ENCODE data around the gene HMGB3.
"Not testable (repeated sequence)": the region's sequence is repeated elsewhere in the genome, so short reads cannot be mapped to it uniquely, and the experiment has no call there.

Gene HMGB3

DNA sequence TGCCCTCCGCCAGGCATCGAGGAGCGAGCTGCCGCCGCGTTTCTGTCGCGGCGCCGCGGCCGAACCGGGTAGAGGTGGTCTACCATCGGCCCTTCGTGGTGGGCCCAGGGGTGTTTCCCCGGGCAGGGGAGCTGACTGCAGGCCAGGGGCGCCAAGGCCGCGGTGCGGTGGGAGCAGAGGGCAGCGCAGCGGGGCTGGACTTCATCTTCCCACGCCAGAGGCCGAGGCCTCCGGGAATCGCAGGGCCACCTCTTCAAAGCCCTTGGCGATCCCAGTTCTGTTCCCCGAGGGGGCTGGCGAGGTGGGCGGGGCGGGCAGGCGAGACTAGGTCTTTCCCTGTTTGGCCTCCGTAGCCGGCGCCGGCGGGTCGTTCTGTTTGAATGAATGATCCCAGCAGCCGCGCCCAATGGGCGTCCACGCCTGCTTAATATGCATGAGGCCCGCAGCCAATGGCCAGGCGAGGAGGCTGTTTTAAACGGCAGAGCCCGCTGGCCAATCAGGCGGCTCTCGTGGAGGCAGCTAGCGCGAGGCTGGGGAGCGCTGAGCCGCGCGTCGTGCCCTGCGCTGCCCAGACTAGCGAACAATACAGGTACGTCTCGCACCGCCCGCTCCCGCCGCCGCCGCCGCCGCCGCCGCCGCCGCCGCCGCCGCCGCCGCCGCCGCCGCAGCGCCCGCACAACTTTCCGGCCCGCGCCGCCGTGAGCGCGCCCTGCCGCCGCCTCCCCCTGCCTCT, at the start of gene HMGB3:
Gene HMGB3 (plus strand): TSS at position 548 of the 733 bp plus-strand sequence. CDS start 2,265 bp downstream, outside the sequence.
- peak; percentile 51 for DNase-seq (ENCODE audit: low read depth)

DNA sequence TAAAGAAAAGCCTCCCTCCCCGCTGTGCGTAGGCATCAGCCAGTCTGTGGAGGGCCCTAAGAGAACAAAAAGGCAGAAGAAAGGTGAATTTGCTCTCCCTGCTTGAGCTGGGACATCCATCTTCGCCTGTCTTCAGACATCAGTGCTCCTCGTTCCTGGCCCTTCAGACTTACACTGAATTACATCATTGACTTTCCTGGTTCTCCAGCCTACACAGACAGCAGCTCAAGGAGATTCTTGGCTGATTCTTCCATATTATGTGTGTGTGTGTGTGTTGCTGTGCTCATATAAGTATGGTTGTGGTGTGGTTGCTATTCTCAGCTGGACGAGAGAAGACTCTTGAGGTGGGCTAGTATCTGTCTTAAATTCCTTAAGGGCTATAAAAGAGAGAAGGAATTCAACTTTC, 49.2 kb upstream of the HMGB3 start:
- no peak for DNase-seq (ENCODE audit: low read depth)

DNA sequence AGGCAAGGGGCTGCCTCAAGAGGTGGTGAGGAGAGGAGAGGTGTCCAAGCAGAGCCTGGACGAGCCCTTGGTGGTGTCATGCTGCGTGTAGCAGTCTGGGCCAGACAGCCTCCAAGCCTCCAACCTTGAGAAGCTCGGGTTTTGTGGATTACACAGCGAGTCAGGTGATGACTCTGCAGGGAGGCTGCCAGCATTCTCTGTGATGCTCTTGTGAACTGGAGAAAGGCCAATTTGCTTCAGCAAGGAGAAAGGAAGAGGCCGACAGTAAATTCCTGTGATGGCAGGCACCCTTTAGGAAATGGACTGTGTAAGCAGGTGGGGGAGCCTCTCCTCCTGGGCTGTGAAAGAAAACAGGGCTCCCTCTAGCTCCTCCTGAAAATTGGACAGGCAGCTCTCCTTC, 48.7 kb upstream of the HMGB3 start:
- DNase-seq (ENCODE audit: low read depth), result no peak

GRCh38 chrX:150935467-150935866, 47.7 kb upstream of the HMGB3 start:
- DNase-seq (ENCODE audit: low read depth), result no peak

DNA sequence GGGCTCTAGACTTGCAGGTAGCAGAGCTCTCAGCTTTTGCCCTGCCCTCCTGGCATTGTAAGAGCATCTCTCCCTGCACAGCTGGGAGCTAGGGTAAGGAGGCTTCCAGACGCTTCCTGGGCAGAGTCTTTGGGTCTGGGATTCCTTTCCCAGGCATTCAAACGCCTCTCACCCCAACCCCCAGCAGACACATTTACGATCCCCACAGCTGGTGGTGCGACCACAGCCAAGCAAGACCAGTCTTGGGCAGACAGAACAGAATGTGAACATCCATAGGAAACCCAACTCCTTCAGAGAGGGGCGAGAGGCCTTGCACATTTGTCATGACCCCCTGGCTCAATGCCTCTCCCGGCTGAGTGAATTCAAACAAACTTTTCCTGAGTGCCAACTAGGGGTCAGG, 46.6 kb upstream of the HMGB3 start:
- DNase-seq (ENCODE audit: low read depth), result no peak

DNA sequence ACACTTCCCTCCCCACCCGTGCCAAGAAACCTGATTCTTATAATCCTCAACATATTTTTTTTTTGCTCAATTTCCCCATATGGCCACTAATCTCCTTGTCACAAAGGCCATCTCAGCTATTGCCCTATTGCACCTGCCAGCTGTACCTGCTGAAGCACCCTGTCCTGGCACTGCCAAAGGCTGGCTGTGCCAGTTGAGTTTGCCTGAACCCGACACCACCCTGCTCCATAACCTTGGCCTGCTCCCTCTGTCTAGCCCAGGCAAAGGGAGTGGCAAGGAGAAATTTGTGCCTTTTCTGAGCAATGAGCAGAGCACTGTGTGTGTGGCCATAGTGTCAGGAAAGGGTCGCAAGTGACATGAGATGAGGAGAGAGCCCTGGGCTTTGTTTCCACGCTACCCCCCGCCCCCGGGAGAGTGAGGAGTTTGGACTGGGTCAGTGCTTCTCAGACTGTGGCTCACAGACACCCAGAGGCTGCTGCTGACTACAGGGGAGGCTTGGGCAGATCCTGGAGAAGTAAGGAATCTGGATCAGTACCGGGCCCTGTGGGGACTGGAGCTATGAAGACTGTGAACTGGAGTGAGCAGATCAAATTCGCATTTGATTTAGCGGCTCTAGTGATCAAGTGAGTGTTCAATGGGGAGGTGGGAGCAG, 42.2 kb upstream of the HMGB3 start:
- no peak for DNase-seq (ENCODE audit: low read depth)

- DNase-seq (ENCODE audit: low read depth), result no peak
Observed at GRCh38 chrX:150941580-150941979, 41.6 kb upstream of the HMGB3 start.

DNA sequence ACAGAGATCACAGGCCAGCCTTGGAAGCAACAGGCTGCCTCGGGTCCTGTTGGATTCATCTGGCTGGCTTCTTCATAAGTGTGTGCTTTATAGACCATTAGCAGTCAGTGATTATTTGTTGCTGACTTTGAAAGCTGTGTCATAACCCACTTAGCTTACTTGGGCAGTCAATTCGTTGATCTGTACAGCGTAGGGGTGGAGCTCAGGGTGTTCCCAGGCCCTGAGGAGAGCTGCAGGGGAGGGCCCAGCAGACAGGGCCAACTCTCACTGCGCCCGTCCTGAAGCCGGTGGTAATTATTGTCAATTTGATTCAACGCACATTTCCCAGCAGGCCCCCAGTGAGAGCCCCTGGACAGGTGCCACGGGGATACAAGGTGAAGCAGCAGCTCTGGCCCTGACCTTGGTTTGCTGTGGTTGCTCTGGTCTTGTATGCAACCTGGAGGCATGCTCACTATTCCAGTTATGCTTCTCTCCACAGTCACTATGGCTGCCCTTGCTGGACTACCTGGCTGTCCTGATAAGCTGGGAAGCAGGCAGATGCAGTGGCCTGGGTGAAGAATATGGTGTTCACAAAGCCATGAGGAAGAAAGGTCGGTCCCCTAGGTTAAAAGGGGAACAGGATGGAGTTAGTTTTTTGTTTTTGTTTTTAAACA, 40.1 kb upstream of the HMGB3 start:
- no peak for DNase-seq (ENCODE audit: low read depth)

GRCh38 chrX:150944233-150944632, 38.9 kb upstream of the HMGB3 start:
- DNase-seq (ENCODE audit: low read depth), result no peak

GRCh38 chrX:150954951-150955350, 28.2 kb upstream of the HMGB3 start:
- DNase-seq (ENCODE audit: low read depth), result no peak

- no peak for DNase-seq (ENCODE audit: low read depth)
Observed at GRCh38 chrX:150955590-150955989, 27.5 kb upstream of the HMGB3 start.

- no peak for DNase-seq (ENCODE audit: low read depth)
Observed at GRCh38 chrX:150958177-150958576, 25.0 kb upstream of the HMGB3 start.

DNA sequence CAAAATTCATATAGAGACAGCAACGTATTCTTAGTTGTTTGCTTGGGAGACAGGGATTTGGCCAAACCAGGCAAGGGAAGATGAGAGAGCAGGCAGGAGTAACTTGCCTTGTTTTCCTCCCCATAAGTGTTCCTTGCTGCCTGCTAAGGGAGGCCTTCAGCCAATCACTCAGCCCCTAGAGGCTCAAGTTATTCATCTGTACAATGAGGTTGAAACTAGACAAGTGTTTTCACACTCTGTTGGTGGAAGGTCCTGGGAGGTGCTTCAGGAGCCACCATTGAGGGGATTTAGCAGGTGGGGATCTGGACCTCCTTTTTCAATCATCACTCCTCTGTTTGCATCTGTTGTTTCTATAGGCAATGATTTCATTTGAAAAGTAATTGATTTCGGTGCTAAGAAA, 23.6 kb upstream of the HMGB3 start:
- no peak for DNase-seq (ENCODE audit: low read depth)

GRCh38 chrX:150961631-150962030, 21.5 kb upstream of the HMGB3 start:
- no peak for DNase-seq (ENCODE audit: low read depth)

- DNase-seq (ENCODE audit: low read depth), result not testable (repeated sequence)
Observed at GRCh38 chrX:150964416-150964815, 18.7 kb upstream of the HMGB3 start.

- DNase-seq (ENCODE audit: low read depth), result no peak
Observed at GRCh38 chrX:150966235-150966634, 16.9 kb upstream of the HMGB3 start.

- no peak for DNase-seq (ENCODE audit: low read depth)
Observed at GRCh38 chrX:150966742-150967141, 16.4 kb upstream of the HMGB3 start.

DNA sequence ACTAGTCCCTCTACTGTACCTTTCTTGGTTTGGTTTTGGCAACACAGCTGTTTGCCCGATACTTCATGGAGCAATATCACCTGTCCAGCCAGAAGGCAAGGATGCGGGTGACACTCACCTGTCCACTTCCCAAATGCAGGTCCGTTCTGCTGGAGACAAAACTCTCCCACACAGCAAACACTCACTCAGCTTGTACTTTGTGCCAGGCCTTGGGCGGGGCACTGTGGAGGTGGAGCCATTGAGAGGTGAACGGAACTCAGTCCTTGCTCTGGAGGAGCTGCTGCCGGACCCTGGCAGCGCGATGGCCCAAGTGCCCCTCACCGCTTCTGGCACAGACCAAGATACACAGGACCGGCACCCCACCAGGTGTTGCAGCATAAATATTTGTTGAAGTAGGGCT, 15.3 kb upstream of the HMGB3 start:
- no peak for DNase-seq (ENCODE audit: low read depth)

DNA sequence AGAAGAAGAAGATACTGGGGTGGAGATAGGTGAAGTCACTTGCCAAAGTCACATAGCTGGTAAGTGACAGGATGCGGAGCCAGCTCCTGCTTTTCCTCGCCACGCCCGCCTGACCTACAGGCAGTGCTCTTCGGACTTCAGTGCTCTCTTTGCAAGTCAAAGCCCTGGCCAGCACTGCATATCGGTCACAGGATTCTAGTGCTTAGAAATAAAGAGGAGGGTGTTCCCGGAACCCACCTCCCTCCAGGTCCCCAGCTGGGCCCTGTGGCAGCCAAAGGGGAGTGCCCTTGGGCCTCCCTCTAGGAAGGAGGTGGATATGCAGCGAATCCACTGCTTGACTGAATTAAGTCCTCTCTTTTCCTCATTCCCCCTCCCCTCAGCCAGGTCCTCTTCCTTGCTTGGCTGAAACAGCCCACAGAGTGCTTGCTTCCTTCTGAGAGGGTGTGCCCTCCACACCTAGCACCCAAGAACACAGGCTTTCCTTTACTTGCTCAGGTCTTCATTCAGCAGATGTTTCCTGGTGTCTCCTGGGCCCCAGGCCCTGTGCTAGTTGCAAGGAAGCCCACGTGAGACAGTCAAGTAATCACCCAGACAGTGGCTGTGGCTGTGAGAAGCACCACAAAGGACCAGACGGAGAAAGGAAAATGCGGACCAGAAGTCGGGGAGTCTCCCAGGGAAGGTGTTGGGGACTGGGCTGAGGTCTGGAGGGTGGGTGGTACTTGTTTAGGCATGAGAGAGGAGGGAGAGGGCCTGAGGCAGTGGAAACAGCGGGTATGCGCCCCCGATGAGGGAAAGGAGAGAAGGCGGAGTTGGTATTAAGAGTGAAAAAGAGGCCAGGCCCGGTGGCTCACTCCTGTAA, 14.0 kb upstream of the HMGB3 start:
- no peak for DNase-seq (ENCODE audit: low read depth)

DNA sequence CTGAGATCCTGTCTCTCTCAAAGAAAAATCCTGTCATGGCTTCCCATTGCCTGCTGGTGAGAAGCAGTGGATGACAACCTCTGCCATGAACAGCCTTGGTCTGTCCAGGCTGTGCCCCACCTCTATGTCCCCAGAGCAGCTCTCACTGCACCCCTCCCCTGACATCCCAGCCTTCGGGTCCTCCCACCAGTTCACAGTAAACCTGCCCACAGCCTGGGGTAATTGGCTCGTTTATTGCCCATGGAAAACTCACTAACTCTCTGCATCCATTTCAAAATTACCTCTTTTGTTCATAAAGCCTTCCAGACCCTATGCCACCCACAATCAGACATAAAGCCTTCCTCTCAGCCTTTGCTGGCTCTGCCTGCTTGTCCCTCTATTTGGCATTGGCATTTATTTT, 10.7 kb upstream of the HMGB3 start:
- no peak for DNase-seq (ENCODE audit: low read depth)

DNA sequence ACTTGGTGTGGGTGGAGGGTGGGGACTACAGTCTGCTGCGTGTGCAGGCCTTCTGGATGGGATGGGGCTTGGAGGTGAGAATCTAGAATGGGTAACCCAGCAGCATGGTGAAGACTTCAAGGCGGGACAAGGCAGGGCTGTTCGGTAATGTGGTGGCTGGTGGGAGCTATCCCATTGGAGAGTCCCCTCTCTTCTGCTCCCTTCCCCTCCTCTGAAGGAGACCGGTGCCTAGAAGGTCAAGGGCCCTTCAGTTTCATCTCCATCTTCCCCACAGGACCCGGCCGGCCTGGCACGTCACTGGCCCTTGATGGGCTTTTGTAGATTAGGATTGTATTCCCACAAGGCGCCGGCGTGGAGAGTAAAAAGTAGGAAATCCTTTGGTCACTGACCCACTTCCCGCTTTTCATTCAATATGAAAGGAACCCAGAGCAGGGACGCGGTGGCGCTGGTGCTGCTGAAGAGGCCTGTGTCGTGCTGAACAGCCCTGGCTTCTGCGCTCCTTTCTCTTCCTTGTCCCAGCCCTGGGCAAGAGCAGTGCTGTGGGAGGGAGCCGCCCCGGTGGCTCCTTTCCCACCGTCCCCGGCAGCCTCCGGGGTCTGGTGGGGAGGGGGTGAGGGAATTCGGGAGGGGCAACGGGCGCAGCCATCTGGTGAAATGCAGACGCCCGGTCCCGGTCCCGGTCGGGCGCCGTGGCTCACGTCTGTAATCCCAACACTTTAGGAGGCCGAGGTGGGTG, 7.3 kb upstream of the HMGB3 start:
- DNase-seq (ENCODE audit: low read depth), result no peak
